OCI-LY7 (cell line): ENCODE data around the gene KCMF1. TPM values are rescaled to one million over a fixed set of nuclear protein-coding genes. Genes with fewer than 3 reads are reported as not detected.
A peak's percentile ranks its signal among the peaks of the same experiment; 100 is the strongest.
"Not testable (repeated sequence)": the region's sequence is repeated elsewhere in the genome, so short reads cannot be mapped to it uniquely, and the experiment has no call there.

Source experiments
- BruUV-seq: library from RNA; stranded (reverse); fragments of 400-500 nt; replicated peaks from 2 replicates; lab custom pipeline; 2021; lab: Mats Ljungman, UMichigan
- CTCF ChIA-PET: fragments of 300-600 bp; sonication (Branson Sonifier 250); formaldehyde crosslinking; loops from one replicate; lab custom pipeline; 2022; ENCODE audit warnings: antibody characterized with exemption; ENCODE audit not compliant: unreplicated experiment; lab: Charles Lee
- POLR2A ChIA-PET: fragments of 300-600 bp; sonication (Branson Sonifier 250); formaldehyde crosslinking; loops from one replicate; lab custom pipeline; 2022; ENCODE audit warnings: antibody characterized with exemption; lab: Charles Lee
- DNase-seq: peaks from one replicate; pipeline ENCODE4 v3.0.0-alpha.2; 2015; ENCODE audit warnings: low spot score
- H2AFZ ChIP-seq: fragments of 200-600 bp; sonication (generic), shearing (Covaris generic); 2 replicates; pipeline ENCODE4 v1.6.1; 2014; ENCODE audit warnings: mild to moderate bottlenecking, antibody characterized with exemption, low read length, moderate library complexity
- H3K27ac ChIP-seq: fragments of 200-600 bp; sonication (generic); 2 replicates; pipeline ENCODE4 v1.5.1; 2014; ENCODE audit warnings: mixed run types, low read depth, mild to moderate bottlenecking, moderate library complexity, low read length, inconsistent platforms; ENCODE audit not compliant: poor library complexity, severe bottlenecking
- H3K36me3 ChIP-seq: fragments of 200-600 bp; sonication (generic); 2 replicates; pipeline ENCODE4 v1.6.1; 2014; ENCODE audit warnings: mild to moderate bottlenecking, antibody characterized with exemption, low read length, moderate library complexity, mixed read lengths; ENCODE audit not compliant: insufficient read depth
- H3K4me1 ChIP-seq: fragments of 200-600 bp; sonication (generic); 2 replicates; pipeline ENCODE4 v1.5.1; 2014; ENCODE audit warnings: mild to moderate bottlenecking, low read length; ENCODE audit not compliant: insufficient read depth, poor library complexity, severe bottlenecking
- H3K4me2 ChIP-seq: fragments of 200-600 bp; sonication (generic); 2 replicates; pipeline ENCODE4 v1.6.1; 2014; ENCODE audit warnings: mild to moderate bottlenecking, low read length
- H3K4me3 ChIP-seq: fragments of 200-600 bp; sonication (generic); 2 replicates; pipeline ENCODE4 v1.5.1; 2014; ENCODE audit warnings: mild to moderate bottlenecking, low read depth, low read length; ENCODE audit not compliant: poor library complexity, severe bottlenecking
- H3K79me2 ChIP-seq: fragments of 200-600 bp; sonication (generic); 2 replicates; pipeline ENCODE4 v1.6.1; 2016; ENCODE audit warnings: low read depth, mild to moderate bottlenecking, low read length, moderate library complexity, mixed read lengths; ENCODE audit not compliant: insufficient read depth
- H3K9me2 ChIP-seq: fragments of 200-600 bp; sonication (generic); 2 replicates; pipeline ENCODE4 v1.6.1; 2016; ENCODE audit warnings: mild to moderate bottlenecking, low read length, mixed read lengths; ENCODE audit not compliant: insufficient read depth
- H3K9me3 ChIP-seq: fragments of 200-600 bp; sonication (generic); 2 replicates; pipeline ENCODE4 v1.6.1; 2014; ENCODE audit warnings: mild to moderate bottlenecking, mixed run types, low read length, mixed read lengths
- H4K20me1 ChIP-seq: fragments of 200-600 bp; sonication (generic); 2 replicates; pipeline ENCODE4 v1.6.1; 2014; ENCODE audit warnings: mild to moderate bottlenecking, antibody characterized with exemption, low read length, moderate library complexity, mixed read lengths; ENCODE audit not compliant: insufficient read depth
- EZH2phosphoT487 ChIP-seq: fragments of 200-600 bp; sonication (generic); IDR thresholded peaks from 2 replicates; pipeline ENCODE4 v1.6.1; 2018; ENCODE audit warnings: low read depth, borderline replicate concordance, mild to moderate bottlenecking, mixed run types, antibody characterized with exemption, low read length, moderate library complexity, mixed read lengths
- intact Hi-C: fragments of 100-400 bp; cut with micrococcal nuclease; formaldehyde crosslinking; loops from one replicate; pipeline ENCODE4 v1.10.0; 2022; ENCODE audit not compliant: unreplicated experiment
- total RNA-seq, 2 experiments: library from RNA; depleted of rRNA in 1 of 2; stranded (reverse); fragments of >200 nt in 1 of 2; shearing (Covaris generic) in 1 of 2; gene quantifications; 2 replicates each; pipeline ENCODE4 v1.2.3, GENCODE V29; 2014 to 2022
- TF ChIP-seq, protein P1 (sequence below): fragments of 200-600 bp; sonication (generic); conservative IDR thresholded peaks from 2 replicates; pipeline ENCODE4 v1.5.1; 2014; ENCODE audit warnings: mild to moderate bottlenecking, antibody characterized with exemption, low read length, moderate library complexity, mixed read lengths

Gene KCMF1
- total RNA-seq, 2 experiments from 2014 or later = 42.2 to 95.1 TPM

GRCh38 chr2:84944295-84944909, 26.6 kb upstream of the KCMF1 start:
- Histone ChIP-seq H3K79me2 (no peaks in the 10 kb centered on the region), H3K4me1 (peaks cover 61% of the 10 kb centered on the region), H3K9me2 (no peaks in the 10 kb centered on the region), H4K20me1 (no peaks in the 10 kb centered on the region), H2AFZ (no peak overlapping the region), H3K9me3 (no peaks in the 10 kb centered on the region), H3K4me3 (no peak overlapping the region), H3K27ac (no peak overlapping the region), H3K4me2 (no peak overlapping the region), H3K36me3 (0 out of 2 replicates have a peak, but pooled peaks cover 4% of the 10 kb centered on the region)
- TF ChIP-seq EZH2phosphoT487 = no peak
- TF ChIP-seq, protein P1, sequence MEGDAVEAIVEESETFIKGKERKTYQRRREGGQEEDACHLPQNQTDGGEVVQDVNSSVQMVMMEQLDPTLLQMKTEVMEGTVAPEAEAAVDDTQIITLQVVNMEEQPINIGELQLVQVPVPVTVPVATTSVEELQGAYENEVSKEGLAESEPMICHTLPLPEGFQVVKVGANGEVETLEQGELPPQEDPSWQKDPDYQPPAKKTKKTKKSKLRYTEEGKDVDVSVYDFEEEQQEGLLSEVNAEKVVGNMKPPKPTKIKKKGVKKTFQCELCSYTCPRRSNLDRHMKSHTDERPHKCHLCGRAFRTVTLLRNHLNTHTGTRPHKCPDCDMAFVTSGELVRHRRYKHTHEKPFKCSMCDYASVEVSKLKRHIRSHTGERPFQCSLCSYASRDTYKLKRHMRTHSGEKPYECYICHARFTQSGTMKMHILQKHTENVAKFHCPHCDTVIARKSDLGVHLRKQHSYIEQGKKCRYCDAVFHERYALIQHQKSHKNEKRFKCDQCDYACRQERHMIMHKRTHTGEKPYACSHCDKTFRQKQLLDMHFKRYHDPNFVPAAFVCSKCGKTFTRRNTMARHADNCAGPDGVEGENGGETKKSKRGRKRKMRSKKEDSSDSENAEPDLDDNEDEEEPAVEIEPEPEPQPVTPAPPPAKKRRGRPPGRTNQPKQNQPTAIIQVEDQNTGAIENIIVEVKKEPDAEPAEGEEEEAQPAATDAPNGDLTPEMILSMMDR = no peak
- intact Hi-C loops = no loop called here
- POLR2A ChIA-PET = interaction anchor here (1.0 to 10.8 kb wide), 8 partner anchors 10 to 26 kb away, joined by 3 to 107 read pairs (median 6); partner anchors contain the start of gene KCMF1
- CTCF ChIA-PET = interaction anchor here (0.9 kb wide), 1 partner anchor 25 kb away, joined by 3 read pairs; no protein-coding TSS in a partner anchor
- BruUV-seq = TSS peak; percentile 65
- DNase-seq = no peak

- not testable (repeated sequence) for DNase-seq
Measured at GRCh38 chr2:84945838-84946203, 25.1 kb upstream of the KCMF1 start.

DNA sequence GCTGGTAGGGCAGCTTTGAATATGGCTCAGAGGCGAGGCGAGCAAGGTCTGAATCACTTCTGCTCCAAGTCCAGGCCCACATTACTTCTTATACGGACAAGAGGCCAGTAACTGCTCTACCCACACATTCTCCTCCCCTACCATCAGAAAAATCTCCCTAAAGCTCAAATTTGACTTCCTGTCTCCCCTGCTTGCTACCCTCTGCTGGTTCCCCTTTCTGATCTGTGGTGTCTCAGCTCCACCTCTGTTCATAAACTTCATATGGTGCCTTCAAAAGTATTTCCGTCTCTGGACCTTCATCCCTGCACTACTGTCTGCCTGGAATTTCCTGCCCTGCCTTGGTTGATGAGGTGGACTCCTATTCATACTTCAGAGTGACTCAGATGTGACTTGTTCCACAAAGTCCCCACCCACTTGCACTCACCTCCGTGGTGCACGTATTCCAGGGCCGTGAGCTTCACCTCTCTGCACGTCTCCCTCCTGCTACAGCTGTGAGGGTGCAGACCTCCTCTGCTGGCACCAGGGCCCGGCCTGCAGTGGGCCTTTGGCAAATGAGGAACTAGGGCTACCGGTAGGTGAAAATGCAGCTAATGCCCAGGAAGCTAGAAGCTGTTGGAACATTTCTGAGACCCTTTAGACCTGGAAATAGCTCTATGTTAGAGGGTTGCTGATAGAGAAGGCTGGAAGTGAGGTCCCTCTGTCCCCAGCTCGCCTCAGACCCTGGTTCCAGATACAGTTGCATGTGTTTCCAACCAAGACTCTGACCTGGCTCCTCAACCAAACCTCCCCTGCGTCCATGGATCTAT, 24.6 kb upstream of the KCMF1 start:
- no peaks in the 10 kb centered on the region for H3K9me3 ChIP-seq
- no peak for TF ChIP-seq EZH2phosphoT487
- TF ChIP-seq, protein P1 = peak; percentile 54
- H3K36me3 ChIP-seq = 0 out of 2 replicates have a peak, but pooled peaks cover 4% of the 10 kb centered on the region
- ChIA-PET POLR2A (interaction anchor here (0.6 to 10.8 kb wide), 18 partner anchors 8 to 473 kb away, joined by 3 to 107 read pairs (median 4); partner anchors contain the start of gene KCMF1), CTCF (interaction anchor here (1.1 to 2.5 kb wide), 3 partner anchors 20 to 25 kb away, joined by 3 to 30 read pairs (median 6); partner anchors contain the start of gene KCMF1)
- H3K9me2 ChIP-seq = no peaks in the 10 kb centered on the region
- peaks cover 41% of the 10 kb centered on the region for H3K4me1 ChIP-seq
- H2AFZ ChIP-seq = peak overlapping the region; percentile 81
- no peaks in the 10 kb centered on the region for H3K79me2 ChIP-seq
- intact Hi-C loops = loop anchor here (1.0 kb wide), 2 partner anchors 20 to 23 kb away; no protein-coding TSS in a partner anchor
- no TSS peak for BruUV-seq
- H3K4me2 ChIP-seq = peak overlapping the region; percentile 67
- peak overlapping the region; percentile 42 for H3K4me3 ChIP-seq
- H4K20me1 ChIP-seq = no peaks in the 10 kb centered on the region
- DNase-seq = peak; percentile 70
- H3K27ac ChIP-seq = peak overlapping the region; percentile 75

More at GRCh38 chr2:84945838-84946203, 25.1 kb upstream of the KCMF1 start:
- not testable (repeated sequence) for H4K20me1 ChIP-seq, H3K9me2 ChIP-seq, H2AFZ ChIP-seq, H3K79me2 ChIP-seq, BruUV-seq, H3K36me3 ChIP-seq, H3K9me3 ChIP-seq
- POLR2A ChIA-PET = interaction anchor here (0.6 to 10.8 kb wide), 13 partner anchors 8 to 474 kb away, joined by 3 to 107 read pairs (median 4); partner anchors contain the start of gene KCMF1
- CTCF ChIA-PET = interaction anchor here (1.1 to 2.5 kb wide), 3 partner anchors 20 to 26 kb away, joined by 3 to 30 read pairs (median 6); partner anchors contain the start of gene KCMF1
- intact Hi-C loops = loop anchor here (1.0 kb wide), 2 partner anchors 20 to 23 kb away; no protein-coding TSS in a partner anchor
- H3K4me2 ChIP-seq = peak overlapping the region; percentile 67
- H3K4me1 ChIP-seq = peaks cover 47% of the 10 kb centered on the region
- H3K27ac ChIP-seq = peak overlapping the region; percentile 75
- peak overlapping the region; percentile 42 for H3K4me3 ChIP-seq
